GM19023 (cell line): ENCODE results near the gene RNF223.
"Not testable (repeated sequence)": the region's sequence is repeated elsewhere in the genome, so short reads cannot be mapped to it uniquely, and the experiment has no call there.

Source experiments
- ATAC-seq: cut with Tn5 transposase; IDR thresholded peaks from one replicate; pipeline ENCODE4 v1.9.1; 2021; ENCODE audit warnings: mild to moderate bottlenecking, moderate library complexity; ENCODE audit not compliant: unreplicated experiment

Gene RNF223

GRCh38 chr1:1110561-1110971 lies 36.5 kb upstream of the RNF223 start:
- ATAC-seq, result no peak

- ATAC-seq, result no peak
Measured at GRCh38 chr1:1109743-1110142, 35.6 kb upstream of the RNF223 start.

- ATAC-seq, result no peak
Measured at GRCh38 chr1:1106510-1107221, 32.6 kb upstream of the RNF223 start.

- not testable (repeated sequence) for ATAC-seq
Measured at GRCh38 chr1:1104152-1104551, 30.0 kb upstream of the RNF223 start.

GRCh38 chr1:1101503-1101902 lies 27.4 kb upstream of the RNF223 start:
- ATAC-seq, result no peak

GRCh38 chr1:1100296-1100695 lies 26.2 kb upstream of the RNF223 start:
- no peak for ATAC-seq

- no peak for ATAC-seq
Measured at GRCh38 chr1:1099506-1100183, 25.5 kb upstream of the RNF223 start.

GRCh38 chr1:1098681-1099421 lies 24.7 kb upstream of the RNF223 start:
- no peak for ATAC-seq

GRCh38 chr1:1096136-1096535 lies 22.0 kb upstream of the RNF223 start:
- not testable (repeated sequence) for ATAC-seq

GRCh38 chr1:1094981-1095380 lies 20.9 kb upstream of the RNF223 start:
- no peak for ATAC-seq

GRCh38 chr1:1093610-1093943 lies 19.5 kb upstream of the RNF223 start:
- ATAC-seq, result no peak

GRCh38 chr1:1092894-1093609 lies 18.9 kb upstream of the RNF223 start:
- no peak for ATAC-seq

GRCh38 chr1:1092149-1092855 lies 18.2 kb upstream of the RNF223 start:
- no peak for ATAC-seq

GRCh38 chr1:1091344-1092148 lies 17.4 kb upstream of the RNF223 start:
- no peak for ATAC-seq

- ATAC-seq, result no peak
Measured at GRCh38 chr1:1090424-1091343, 16.6 kb upstream of the RNF223 start.

GRCh38 chr1:1089731-1090423 lies 15.8 kb upstream of the RNF223 start:
- ATAC-seq, result no peak

- no peak for ATAC-seq
Measured at GRCh38 chr1:1088801-1089680, 14.9 kb upstream of the RNF223 start.
